ENCODE results near the gene IQCE.
"Not testable (repeated sequence)": the region's sequence is repeated elsewhere in the genome, so short reads cannot be mapped to it uniquely, and the experiment has no call there.

IQCE gene

DNA sequence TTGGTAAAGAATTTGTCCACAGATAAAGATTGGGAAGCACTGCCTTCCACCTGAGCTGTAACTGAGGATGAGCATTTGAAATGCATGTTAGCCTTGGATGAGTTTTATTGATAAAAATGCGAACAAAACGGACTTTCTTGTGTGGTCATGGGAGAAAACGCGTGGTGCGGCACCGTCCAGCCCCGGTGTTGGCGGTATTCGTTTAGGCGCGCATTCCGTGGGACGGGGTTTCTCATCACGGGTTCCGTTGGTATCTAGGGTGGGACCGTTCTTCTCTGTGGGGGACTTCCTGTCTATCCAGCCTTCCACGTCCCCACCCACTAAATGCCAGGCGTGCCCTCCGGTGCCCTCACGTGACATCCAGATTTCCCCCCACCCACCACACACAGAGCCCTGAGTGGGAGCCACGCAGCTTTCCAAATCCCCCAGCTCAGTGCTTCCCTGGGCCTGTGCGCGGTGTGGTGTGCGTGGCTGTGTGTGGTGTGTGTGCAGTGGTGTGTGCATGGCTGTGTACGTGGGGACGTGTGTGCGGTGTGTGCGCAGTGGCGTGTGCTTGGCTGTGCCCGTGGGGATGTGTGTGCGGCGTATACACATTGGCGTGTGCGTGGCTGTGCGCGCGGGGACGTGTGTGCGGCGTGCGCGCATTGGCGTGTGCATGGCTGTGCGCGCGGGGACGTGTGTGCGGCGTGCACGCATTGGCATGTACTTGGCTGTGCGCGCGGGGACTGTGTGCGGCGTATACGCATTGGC lies 18.1 kb downstream of the IQCE start:
- DNase-seq (ENCODE audit: low read depth, low spot score): no peak

DNA sequence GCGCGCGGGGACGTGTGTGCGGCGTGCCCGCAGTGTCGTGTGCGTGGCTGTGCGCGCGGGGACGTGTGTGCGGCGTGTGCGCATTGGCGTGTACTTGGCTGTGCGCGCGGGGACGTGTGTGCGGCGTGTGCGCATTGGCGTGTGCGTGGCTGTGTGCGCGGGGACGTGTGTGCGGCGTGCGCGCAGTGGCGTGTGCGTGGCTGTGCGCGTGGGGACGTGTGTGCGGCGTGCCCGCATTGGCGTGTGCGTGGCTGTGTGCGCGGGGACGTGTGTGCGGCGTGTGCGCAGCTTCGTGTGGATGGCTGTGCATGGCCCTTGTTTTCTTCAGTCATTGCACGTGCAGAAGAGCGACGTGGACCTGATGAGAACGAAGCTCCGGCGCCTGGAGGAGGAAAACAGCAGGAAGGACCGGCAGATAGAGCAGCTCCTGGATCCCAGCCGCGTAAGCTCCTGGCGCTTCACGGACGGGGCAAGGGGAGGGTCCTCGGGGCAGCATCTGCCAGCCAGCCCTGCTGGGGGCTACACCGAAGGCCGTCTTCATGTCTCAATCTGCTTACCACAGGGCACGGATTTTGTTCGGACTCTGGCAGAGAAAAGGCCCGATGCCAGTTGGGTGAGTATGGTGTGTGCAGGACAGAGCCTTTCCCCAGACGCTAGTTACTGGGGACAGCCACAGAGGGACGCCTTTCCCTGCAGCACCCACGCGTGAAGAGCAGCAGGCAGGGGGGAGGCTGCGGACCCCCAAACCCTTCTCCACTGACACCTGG lies 19.3 kb downstream of the IQCE start:
- DNase-seq (ENCODE audit: low read depth, low spot score): no peak

DNA sequence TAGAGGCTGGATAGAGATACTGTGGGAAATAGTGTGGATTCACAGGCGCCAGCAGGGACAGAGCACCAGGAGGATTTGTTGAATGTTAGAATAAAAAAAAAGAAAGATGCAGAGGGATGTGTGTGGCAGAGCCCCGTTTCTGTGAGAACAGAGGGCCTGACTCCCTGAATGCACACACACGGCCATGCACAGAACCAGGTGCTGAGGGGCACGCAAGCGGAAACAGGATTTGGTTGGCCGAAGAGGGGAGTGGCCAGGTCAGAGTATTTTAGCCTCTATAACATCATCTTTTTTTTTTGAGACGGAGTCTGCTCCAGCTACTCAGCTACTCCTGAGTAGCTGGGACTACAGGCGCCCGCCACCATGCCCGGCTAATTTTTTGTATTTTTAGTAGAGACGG lies 21.9 kb downstream of the IQCE start:
- no peak for DNase-seq (ENCODE audit: low read depth, low spot score)

DNA sequence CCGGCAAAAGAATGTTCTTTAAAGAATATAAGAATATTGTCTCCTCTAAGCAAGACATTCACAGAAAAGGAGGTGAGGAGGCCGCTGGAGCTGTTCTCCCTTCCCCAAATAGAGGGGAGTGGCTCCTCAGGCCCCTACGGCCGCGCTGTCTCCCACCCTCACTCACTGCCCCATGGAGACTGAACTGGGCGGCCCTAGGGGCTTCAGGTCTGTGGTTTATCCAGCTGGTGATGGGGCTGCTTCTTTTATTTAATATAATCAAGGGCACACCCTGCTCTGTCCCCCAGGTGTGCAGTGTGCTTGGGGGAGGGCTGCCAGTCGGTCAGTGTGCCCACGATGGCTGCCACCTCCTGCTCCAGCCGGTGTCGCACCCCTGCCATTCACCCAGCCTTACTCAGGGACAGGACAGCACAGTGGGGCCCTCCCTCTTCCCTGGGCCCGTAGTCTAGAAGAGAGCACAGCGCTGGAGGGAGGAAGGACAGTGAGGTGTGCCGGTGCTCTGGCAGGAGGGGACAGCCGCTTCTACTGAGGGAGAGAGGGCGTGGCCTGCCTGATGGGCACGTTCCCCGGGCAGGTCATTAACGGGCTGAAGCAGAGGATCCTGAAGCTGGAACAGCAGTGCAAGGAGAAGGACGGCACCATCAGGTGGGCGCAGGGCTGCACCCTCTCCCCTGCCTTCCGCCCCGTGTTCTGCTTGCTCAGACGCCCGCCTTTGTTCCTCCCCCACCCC lies 23.4 kb downstream of the IQCE start:
- no peak for DNase-seq (ENCODE audit: low read depth, low spot score)

DNA sequence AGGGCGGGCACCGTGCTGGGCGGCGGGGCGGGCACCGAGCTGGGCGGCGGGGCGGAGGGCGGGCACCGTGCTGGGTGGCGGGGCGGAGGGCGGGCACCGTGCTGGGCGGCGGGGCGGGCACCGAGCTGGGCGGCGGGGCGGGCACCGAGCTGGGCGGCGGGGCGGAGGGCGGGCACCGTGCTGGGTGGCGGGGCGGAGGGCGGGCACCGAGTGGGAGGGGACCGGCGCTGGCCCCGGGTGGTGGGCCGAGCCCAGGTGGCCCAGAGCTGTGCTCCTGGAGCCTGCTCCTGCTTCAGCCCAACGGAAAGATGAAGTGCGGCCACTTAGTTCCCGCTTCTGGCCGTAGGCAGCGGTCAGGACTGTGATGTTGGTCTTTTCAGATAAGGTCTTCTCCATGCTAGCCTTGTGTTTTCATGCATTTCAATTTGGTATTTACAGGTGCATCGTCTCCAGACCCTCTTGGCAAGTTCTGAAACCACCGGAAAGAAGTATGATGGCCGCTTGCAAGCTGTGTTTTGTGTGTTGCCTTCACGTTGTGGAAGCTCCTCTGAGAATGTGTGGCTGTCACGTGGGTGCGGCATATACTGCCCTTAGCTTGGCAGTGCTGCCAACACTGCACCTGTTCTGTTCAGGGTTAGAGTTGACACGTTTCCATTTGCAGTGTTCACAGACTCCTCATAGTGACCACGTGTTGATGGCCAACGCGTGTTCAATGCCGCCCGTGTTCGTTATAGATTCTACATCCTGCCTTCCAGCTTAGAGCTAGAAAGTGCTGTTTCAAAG lies 25.2 kb downstream of the IQCE start:
- no peak for DNase-seq (ENCODE audit: low read depth, low spot score)

DNA sequence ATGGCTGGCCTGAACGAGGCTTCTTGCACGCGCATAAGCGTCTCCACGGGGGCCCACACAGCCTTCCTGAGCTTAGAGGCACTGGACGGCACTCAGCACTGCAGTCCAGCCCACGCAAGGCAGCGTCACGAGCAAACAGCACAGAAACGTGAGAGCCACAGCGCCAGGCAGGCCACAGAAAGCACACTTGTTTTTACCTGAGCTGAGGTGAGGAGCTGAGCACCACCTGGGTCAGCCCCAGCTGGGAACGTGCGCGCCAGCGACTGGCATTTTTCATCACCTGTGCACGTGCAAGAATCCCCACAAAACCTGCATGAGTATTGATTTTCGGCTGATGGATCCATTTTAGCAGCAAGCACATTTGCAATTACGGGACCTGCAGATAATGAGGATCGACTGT lies 26.7 kb downstream of the IQCE start:
- DNase-seq (ENCODE audit: low read depth, low spot score): no peak

DNA sequence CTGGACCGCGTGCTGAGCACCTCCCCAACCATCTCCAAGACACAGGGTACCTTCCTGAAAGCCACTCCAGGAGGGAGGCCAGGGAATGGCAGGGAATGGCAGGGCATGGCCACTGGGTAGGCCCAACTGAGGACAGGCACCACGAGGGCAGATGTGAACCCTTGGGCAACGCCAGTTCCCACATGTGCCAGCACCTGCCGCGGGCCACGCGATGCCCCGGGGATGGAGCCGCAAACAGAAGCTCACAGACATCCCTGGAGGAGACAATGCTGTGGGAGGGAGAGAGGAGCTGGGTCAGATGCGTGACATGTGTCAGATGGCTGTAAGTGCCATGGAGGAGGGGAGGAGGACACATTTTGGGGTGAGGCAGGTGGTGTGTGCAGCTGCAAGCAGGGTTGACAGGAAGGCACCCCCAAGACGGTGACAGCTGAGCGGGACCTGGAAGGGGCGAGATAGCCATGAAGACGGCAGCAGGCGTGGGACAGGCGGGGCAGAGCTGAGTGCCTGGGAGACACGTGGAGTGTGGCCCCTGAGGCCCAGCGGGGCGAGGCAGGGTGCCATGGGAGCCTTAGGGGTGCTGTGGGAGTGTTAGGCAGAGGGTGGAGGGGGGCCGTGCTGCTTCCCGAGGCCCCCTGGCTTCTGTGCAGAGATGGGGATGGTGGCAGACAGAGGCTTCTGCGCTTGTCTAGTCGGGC lies 27.7 kb downstream of the IQCE start:
- no peak for DNase-seq (ENCODE audit: low read depth, low spot score)

DNA sequence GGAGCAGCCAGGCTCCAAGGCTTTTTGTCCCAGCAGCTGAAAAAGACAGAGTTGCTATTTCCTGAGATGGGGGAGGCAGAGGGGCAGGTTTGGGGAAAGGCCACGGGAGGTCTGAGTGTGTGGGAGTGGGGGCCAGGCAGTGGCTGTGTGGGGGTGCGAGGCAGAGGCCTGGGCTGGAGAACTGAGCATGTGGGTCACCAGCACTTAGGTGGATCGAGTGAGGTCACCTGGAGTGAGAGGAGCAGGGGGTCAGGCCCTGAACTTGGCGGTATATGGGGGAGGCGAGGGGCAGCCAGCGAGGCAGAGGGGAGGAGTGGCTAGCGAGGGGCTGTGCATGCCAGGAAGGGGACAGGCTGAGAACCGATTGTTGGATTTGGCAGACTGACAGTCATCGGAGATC lies 28.4 kb downstream of the IQCE start:
- no peak for DNase-seq (ENCODE audit: low read depth, low spot score)

DNA sequence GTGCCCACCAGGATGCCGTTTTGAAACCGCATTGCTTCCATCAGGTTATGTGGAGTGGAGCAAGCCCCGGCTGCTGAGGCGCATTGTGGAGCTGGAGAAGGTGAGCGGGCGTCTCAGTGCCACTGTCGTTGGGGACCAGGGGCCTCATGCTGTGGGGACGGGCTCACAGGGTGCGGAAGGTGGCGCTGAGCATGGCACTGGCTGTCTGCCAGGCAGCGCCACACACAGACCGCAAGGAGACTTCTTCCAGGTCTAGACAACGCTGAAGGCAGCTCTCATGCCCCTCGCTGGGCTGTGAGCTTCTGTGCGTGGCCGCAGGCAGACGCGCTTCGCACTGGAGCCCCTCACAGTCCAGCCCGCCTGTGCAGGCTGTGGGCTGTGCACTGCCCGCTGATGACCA lies 29.0 kb downstream of the IQCE start:
- DNase-seq (ENCODE audit: low read depth, low spot score): no peak

DNA sequence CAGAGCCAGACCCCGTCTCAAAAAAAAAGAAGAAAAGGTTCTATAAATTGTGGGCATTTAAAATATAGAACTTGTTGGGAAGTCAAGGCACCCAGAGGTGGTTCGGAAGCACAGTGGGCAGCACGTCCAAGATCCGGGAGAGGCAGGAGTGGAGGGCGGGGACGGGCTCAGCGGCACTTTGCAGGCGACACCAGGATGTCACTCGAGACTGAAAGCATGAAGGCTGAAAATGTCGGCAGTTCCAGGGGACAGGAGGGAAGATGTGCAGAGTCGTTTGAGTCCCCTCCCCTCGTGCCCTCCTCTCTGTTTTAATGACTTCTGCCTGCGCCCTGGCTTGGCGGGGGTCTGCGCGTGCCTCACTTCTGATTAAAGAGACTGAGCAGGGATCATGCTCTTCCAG lies 30.6 kb downstream of the IQCE start:
- no peak for DNase-seq (ENCODE audit: low read depth, low spot score)

DNA sequence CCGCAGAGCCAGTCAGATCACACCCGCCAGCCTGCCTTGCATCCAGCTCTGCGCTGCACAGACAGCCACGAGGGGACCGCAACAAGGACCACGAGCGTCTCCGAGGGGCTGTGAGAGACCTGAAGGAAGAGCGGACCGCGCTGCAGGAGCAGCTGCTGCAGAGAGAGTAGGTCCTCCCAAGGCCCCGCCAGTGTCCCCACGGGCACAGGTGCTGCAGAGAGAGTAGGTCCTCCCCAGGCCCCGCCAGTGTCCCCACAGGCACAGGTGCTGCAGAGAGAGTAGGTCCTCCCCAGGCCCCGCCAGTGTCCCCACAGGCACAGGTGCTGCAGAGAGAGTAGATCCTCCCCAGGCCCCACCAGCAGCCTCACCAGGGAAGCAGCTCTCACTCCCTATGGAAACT lies 31.2 kb downstream of the IQCE start:
- DNase-seq (ENCODE audit: low read depth, low spot score): not testable (repeated sequence)

DNA sequence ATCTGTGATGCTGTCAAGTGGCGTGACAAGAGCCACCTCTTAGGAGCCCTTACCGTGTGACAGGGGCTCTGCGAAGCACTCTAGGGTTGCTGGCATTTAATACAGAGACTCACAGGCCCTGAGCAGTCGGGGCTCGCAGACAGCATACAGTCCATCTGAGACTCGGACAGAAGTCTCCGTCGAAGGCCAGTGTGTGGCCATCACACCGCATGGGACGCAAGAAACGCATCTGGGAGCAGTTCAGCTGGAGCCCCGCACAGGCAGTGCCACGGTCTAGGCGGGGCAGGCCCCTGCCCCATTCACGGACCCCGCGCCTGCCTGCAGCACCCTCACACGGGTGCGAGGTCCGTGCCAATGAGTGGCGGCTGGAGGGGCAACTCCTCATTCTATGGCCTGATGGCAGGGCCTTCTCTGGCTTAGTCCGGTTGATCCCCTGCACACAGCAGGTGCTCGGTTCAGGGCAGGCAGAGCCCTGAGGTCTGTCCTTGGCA lies 33.6 kb downstream of the IQCE start:
- no peak for DNase-seq (ENCODE audit: low read depth, low spot score)

DNA sequence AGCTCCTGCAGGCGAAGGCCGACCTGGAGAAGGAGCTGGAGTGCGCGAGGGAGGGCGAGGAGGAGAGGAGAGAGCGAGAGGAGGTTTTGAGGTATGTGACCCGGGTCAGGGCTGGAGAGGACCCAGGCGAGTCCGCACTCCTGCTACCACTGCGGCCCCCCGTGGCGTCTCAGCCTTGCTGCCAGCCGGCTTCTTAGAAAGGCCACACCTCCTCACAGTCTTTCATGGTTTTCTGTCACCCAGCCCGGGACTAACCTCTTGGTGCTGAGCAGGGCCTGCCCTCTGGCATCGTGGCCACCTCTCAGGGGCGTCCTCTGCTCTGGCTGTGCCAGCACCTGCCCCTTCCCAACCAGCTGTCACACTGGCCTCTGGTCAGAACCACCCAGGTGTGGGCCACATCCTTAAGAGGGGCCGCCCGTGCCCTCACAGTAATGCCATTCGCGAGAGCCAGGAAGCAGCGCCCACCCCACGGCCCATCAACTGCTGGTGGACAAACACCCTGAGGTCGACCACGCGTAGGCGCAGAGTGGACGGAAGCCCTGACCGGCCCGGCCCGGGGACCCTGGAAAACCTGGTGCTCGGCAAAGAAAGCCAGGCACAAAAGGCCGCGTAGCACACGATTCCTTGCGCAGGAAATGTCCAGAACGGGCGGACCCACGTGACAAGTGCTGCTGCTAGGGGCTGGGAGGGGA lies 34.4 kb downstream of the IQCE start:
- no peak for DNase-seq (ENCODE audit: low read depth, low spot score)

DNA sequence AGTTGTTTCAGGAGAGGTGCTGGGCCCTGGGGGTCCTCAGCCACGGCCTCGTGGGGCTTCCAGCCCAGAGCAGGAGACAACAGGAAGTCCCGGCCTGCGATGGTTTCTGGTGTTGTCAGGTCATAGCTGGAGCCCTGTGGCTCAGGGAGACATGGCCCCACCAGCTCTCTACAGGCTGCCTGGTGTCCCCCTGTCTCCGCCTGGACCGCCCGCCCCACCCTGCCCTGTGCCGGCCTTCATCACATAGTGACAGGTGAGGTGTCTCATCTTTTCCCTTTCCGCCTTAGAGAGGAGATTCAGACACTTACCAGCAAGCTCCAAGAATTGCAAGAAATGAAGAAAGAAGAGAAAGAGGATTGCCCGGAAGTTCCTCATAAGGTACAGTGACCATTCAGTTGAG lies 35.8 kb downstream of the IQCE start:
- no peak for DNase-seq (ENCODE audit: low read depth, low spot score)

DNA sequence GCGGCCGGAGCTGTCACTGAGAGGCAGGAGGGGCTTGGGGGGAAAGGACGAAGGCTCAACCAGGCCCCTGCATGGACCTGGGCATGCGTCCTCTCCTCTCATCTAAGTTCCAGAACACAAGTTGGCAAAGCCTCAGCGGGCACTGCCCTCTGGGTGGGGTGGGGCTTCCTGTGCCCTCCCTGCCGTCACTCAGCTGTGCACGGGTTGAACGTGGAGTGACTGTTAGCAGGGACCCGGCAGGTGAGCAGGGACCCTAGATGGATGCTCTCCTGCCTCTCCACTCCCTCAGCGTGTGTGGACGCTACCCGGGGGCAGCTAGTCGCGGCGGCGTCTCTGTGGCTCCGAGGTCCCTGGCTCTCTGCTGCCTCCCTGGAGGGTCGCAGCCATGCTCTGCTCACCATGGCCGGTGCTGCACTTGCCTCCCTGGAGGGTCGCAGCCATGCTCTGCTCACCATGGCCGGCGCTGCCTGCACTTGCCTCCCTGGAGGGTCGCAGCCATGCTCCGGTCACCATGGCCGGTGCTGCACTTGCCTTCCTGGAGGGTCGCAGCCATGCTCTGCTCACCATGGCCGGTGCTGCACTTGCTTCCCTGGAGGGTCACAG lies 36.6 kb downstream of the IQCE start:
- DNase-seq (ENCODE audit: low read depth, low spot score): no peak

DNA sequence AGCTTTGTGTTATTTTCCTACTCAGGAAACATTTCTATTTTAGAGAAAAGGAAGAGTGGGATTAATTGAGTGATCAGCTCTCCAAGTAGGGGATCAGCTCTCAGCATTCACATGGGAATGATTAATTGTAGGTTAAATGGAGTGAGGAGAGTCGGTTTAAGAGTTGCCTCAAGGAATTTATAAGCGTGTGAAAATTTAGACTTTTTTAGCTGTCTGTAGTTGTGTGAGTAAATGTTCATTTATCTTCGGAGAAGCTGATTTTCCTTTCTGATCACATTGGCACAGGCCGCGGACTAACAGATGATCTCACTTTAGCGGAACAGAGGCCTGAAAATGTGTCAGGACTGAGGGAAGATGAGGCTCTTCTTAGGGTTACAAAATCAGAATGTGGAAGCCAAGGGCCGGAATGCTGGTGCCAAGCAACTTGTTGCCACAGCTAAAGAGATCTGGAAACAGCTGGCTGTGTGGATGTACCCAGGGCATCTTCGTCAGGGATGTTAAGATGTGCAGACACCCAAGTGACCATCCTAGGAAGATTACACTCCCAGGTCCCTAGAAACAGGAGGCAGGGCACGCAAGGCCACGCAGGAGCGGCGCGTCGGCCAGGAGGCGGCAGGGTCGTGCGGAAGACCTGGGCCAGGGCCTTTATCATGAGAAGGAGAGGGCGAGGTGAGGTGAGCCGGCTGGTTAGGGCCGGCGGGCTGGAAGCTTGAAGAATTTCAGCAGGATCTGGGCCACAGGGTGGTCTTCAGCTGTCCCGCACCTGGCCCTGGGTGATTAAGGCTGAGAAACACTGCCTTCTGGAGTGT lies 37.9 kb downstream of the IQCE start:
- DNase-seq (ENCODE audit: low read depth, low spot score): no peak

DNA sequence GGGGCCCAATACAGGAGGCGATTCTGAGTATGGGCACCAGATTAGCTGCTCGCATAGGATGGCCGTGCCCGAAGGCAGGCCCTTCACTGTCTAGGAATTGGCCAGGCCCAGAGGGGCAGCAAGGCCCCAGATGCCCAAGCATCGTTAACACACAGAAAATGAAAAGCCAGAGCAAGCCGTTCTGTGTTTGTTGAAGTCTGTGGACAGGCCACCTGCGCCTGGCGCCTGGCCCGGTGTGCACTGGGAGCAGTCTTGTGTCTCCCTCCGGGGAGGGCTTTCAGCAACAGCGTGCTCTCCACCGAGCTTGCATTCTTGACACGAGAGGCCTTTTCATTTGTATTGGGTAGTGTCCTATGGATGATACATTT lies 38.5 kb downstream of the IQCE start:
- no peak for DNase-seq (ENCODE audit: low read depth, low spot score)

DNA sequence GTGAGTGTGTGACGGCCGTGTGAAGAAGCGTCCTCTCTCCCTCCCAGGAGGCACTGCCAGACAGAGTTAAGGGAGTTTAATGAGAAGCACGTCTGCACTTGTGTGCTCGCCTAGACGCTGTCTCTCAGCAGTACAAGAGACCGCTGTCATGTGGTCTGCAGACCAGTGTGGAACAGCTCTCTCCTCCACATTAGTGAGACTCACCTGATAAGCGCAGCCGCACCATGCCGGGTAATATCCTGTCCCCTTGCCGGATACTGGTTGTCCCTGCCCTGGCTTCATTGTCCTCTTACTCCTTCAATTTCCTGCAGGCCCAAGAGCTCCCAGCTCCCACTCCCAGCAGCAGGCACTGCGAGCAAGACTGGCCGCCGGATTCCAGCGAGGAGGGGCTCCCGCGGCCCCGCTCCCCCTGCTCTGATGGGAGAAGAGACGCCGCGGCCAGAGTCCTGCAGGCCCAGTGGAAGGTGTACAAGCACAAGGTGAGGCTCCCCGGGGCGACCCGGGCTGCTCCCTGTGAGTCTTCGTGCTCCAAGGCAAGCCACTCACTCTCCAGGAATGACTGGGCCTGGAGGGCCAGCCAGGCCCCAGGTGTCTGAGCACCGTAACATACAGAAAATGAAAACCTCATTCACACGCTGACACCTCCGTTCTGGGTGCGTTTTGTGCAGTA lies 39.5 kb downstream of the IQCE start:
- no peak for DNase-seq (ENCODE audit: low read depth, low spot score)

DNA sequence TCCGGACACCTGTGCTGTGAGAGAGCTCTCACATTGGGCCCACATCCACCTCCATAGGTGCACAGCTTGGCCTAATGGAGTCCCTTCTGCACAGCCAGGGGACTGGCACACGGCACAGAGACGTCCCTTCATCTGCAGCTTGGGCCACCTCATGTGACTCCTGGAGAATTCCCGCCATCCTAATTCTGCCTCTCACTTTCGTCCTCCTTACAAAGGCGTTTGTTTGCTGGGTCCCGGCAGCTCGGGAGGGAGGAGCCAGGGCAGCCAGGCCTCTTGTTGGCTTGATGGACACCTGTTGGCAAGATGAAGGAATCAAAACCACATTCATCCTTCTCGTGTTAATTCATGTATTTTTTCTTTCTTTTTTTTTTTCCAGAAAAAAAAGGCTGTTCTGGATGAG lies 42.3 kb downstream of the IQCE start:
- DNase-seq (ENCODE audit: low read depth, low spot score): no peak
